Progenitor cell of endocrine pancreas (in vitro differentiated cells): Measurements from ENCODE around the gene CCDC178. TPM values are rescaled to one million over a fixed set of nuclear protein-coding genes. Genes with fewer than 3 reads are reported as not detected.

Experiments
- DNase-seq: peaks from one replicate; pipeline ENCODE4 v3.0.0; 2021; ENCODE audit warnings: low spot score; ENCODE audit not compliant: unreplicated experiment
- H3K27ac Mint-ChIP-seq: 2 replicates; pipeline ENCODE4 v1.8.0; 2021; ENCODE audit warnings: mild to moderate bottlenecking, moderate library complexity, mixed read lengths
- H3K27me3 Mint-ChIP-seq: 2 replicates; pipeline ENCODE4 v1.8.0; 2021; ENCODE audit warnings: mixed read lengths
- H3K36me3 Mint-ChIP-seq: 2 replicates; pipeline ENCODE4 v1.8.0; 2022; ENCODE audit warnings: mixed read lengths; ENCODE audit not compliant: insufficient read depth
- H3K4me1 Mint-ChIP-seq: 2 replicates; pipeline ENCODE4 v1.8.0; 2021; ENCODE audit warnings: low read depth, mixed read lengths
- H3K4me3 Mint-ChIP-seq: 2 replicates; pipeline ENCODE4 v1.8.0; 2021; ENCODE audit warnings: low read depth, mild to moderate bottlenecking, moderate library complexity, mixed read lengths
- H3K9me3 Mint-ChIP-seq: 2 replicates; pipeline ENCODE4 v1.8.0; 2021; ENCODE audit warnings: low read depth, mixed read lengths
- CTCF ChIP-seq: fragments of 200-600 bp; sonication (generic); IDR thresholded peaks from one replicate; pipeline ENCODE4 v1.5.0; 2021; ENCODE audit warnings: antibody characterized with exemption, mild to moderate bottlenecking; ENCODE audit not compliant: unreplicated experiment
- total RNA-seq: library from RNA; stranded (reverse); gene quantifications from 2 replicates; pipeline ENCODE4 v1.2.1, GENCODE V29; 2021

The CCDC178 gene
- total RNA-seq, 1 donor from 2014 or later = not detected

- no peak for TF ChIP-seq CTCF
- Mint-ChIP-seq H3K27me3 (no peaks in the 10 kb centered on the region), H3K27ac (no peak overlapping the region), H3K9me3 (no peaks in the 10 kb centered on the region), H3K4me3 (no peak overlapping the region), H3K4me1 (no peaks in the 10 kb centered on the region), H3K36me3 (no peaks in the 10 kb centered on the region)
- DNase-seq = no peak
Measured at GRCh38 chr18:33275843-33276242, 164.7 kb downstream of the CCDC178 start.

- no peak for TF ChIP-seq CTCF
- no peaks in the 10 kb centered on the region for H3K9me3 Mint-ChIP-seq
- no peaks in the 10 kb centered on the region for H3K4me1 Mint-ChIP-seq
- H3K27me3 Mint-ChIP-seq = no peaks in the 10 kb centered on the region
- no peaks in the 10 kb centered on the region for H3K36me3 Mint-ChIP-seq
- no peak overlapping the region for H3K27ac Mint-ChIP-seq
- DNase-seq = no peak
- no peak overlapping the region for H3K4me3 Mint-ChIP-seq
Measured at GRCh38 chr18:33270297-33270696, 170.2 kb downstream of the CCDC178 start.

- TF ChIP-seq CTCF = no peak
- Mint-ChIP-seq H3K27me3 (no peaks in the 10 kb centered on the region), H3K4me3 (no peak overlapping the region), H3K36me3 (no peaks in the 10 kb centered on the region), H3K4me1 (no peaks in the 10 kb centered on the region), H3K9me3 (no peaks in the 10 kb centered on the region), H3K27ac (no peak overlapping the region)
- DNase-seq = no peak
Measured at GRCh38 chr18:33269223-33269622, 171.3 kb downstream of the CCDC178 start.

- TF ChIP-seq CTCF = no peak
- no peaks in the 10 kb centered on the region for H3K4me1 Mint-ChIP-seq
- DNase-seq = no peak
- no peaks in the 10 kb centered on the region for H3K27me3 Mint-ChIP-seq
- no peaks in the 10 kb centered on the region for H3K36me3 Mint-ChIP-seq
- H3K9me3 Mint-ChIP-seq = no peaks in the 10 kb centered on the region
- no peak overlapping the region for H3K27ac Mint-ChIP-seq
- no peak overlapping the region for H3K4me3 Mint-ChIP-seq
Measured at GRCh38 chr18:33264566-33264965, 176.0 kb downstream of the CCDC178 start.

- Mint-ChIP-seq H3K4me1 (no peaks in the 10 kb centered on the region), H3K27ac (no peak overlapping the region), H3K27me3 (no peaks in the 10 kb centered on the region), H3K4me3 (no peak overlapping the region), H3K9me3 (peaks cover 30% of the 10 kb centered on the region), H3K36me3 (no peaks in the 10 kb centered on the region)
- DNase-seq = no peak
- no peak for TF ChIP-seq CTCF
Measured at GRCh38 chr18:33239298-33239697, 201.2 kb downstream of the CCDC178 start.
